D341Med (cell line): ENCODE data around the gene LYPLAL1.

Experiments used
- DNase-seq: peaks from one replicate; pipeline ENCODE4 v3.0.0; 2012; ENCODE audit warnings: low spot score

LYPLAL1 gene

GRCh38 chr1:219173758-219174459 lies at the start of gene LYPLAL1:
Gene LYPLAL1, plus strand, starts transcription at chr1:219173878. Its CDS starts 13 bp downstream, at chr1:219173891.
- DNase-seq, result peak; percentile 99

- no peak for DNase-seq
These were observed 49.5 kb upstream of the LYPLAL1 start for GRCh38 chr1:219124163-219124562.

GRCh38 chr1:219125342-219125741 lies 48.3 kb upstream of the LYPLAL1 start:
- DNase-seq, result no peak

- no peak for DNase-seq
These were observed 47.3 kb upstream of the LYPLAL1 start for GRCh38 chr1:219126377-219126776.

GRCh38 chr1:219128957-219129356 lies 44.7 kb upstream of the LYPLAL1 start:
- DNase-seq, result no peak

- no peak for DNase-seq
These were observed 43.2 kb upstream of the LYPLAL1 start for GRCh38 chr1:219130366-219130935.

- no peak for DNase-seq
These were observed 40.7 kb upstream of the LYPLAL1 start for GRCh38 chr1:219132939-219133338.

GRCh38 chr1:219138747-219139146 lies 34.9 kb upstream of the LYPLAL1 start:
- no peak for DNase-seq

GRCh38 chr1:219140303-219140877 lies 33.3 kb upstream of the LYPLAL1 start:
- DNase-seq, result no peak

GRCh38 chr1:219143735-219144134 lies 29.9 kb upstream of the LYPLAL1 start:
- no peak for DNase-seq

- no peak for DNase-seq
These were observed 28.9 kb upstream of the LYPLAL1 start for GRCh38 chr1:219144658-219145315.

GRCh38 chr1:219147571-219148019 lies 26.1 kb upstream of the LYPLAL1 start:
- DNase-seq, result no peak

GRCh38 chr1:219149009-219149577 lies 24.6 kb upstream of the LYPLAL1 start:
- DNase-seq, result no peak

- DNase-seq, result peak; percentile 31
These were observed 23.7 kb upstream of the LYPLAL1 start for GRCh38 chr1:219149953-219150352.

GRCh38 chr1:219150913-219151312 lies 22.8 kb upstream of the LYPLAL1 start:
- no peak for DNase-seq

GRCh38 chr1:219151467-219151866 lies 22.2 kb upstream of the LYPLAL1 start:
- no peak for DNase-seq

- DNase-seq, result no peak
These were observed 20.9 kb upstream of the LYPLAL1 start for GRCh38 chr1:219152751-219153150.

- no peak for DNase-seq
These were observed 20.0 kb upstream of the LYPLAL1 start for GRCh38 chr1:219153723-219154122.

GRCh38 chr1:219155135-219155534 lies 18.5 kb upstream of the LYPLAL1 start:
- no peak for DNase-seq

GRCh38 chr1:219159946-219160645 lies 13.6 kb upstream of the LYPLAL1 start:
- no peak for DNase-seq

GRCh38 chr1:219160967-219161366 lies 12.7 kb upstream of the LYPLAL1 start:
- no peak for DNase-seq

GRCh38 chr1:219161371-219161770 lies 12.3 kb upstream of the LYPLAL1 start:
- no peak for DNase-seq
